Endodermal cell (in vitro differentiated cells): ENCODE measurements around the gene ARHGEF39. TPM values are rescaled to one million over a fixed set of nuclear protein-coding genes. Genes with fewer than 3 reads are reported as not detected.
A peak's percentile ranks its signal among the peaks of the same experiment; 100 is the strongest.

ENCODE experiments used
- DNase-seq: peaks from one replicate; pipeline ENCODE4 v3.0.0-alpha.2; 2017
- H3K27ac ChIP-seq: 2 replicates; pipeline ENCODE4 v1.5.1; 2013; ENCODE audit warnings: mild to moderate bottlenecking, low read depth, low read length, moderate library complexity
- H3K27me3 ChIP-seq: 2 replicates; pipeline ENCODE4 v1.6.1; 2013; ENCODE audit warnings: mild to moderate bottlenecking, low read length, moderate library complexity; ENCODE audit not compliant: insufficient read depth, control insufficient read depth, poor library complexity, severe bottlenecking
- H3K36me3 ChIP-seq: 2 replicates; pipeline ENCODE4 v1.7.0; 2013; ENCODE audit warnings: mild to moderate bottlenecking, low read length, moderate library complexity; ENCODE audit not compliant: control insufficient read depth, insufficient read depth
- H3K4me1 ChIP-seq: one replicate; pipeline ENCODE4 v1.7.0; 2013; ENCODE audit warnings: low read length; ENCODE audit not compliant: control insufficient read depth, insufficient read depth
- H3K4me3 ChIP-seq: 2 replicates; pipeline ENCODE4 v1.5.1; 2013; ENCODE audit warnings: mild to moderate bottlenecking, low read length, moderate library complexity
- H3K9ac ChIP-seq: 2 replicates; pipeline ENCODE4 v1.6.1; 2013; ENCODE audit warnings: mild to moderate bottlenecking, low read length, moderate library complexity; ENCODE audit not compliant: poor library complexity, severe bottlenecking; ENCODE audit errors: extremely low read depth
- H3K9me3 ChIP-seq: 2 replicates; pipeline ENCODE4 v1.6.1; 2013; ENCODE audit warnings: mild to moderate bottlenecking, low read length, moderate library complexity; ENCODE audit not compliant: control insufficient read depth
- H3K27ac Mint-ChIP-seq: 2 replicates; pipeline ENCODE4 v1.8.0; 2020; ENCODE audit warnings: mixed read lengths
- H3K27me3 Mint-ChIP-seq: 2 replicates; pipeline ENCODE4 v1.8.0; 2021; ENCODE audit warnings: mild to moderate bottlenecking, mixed read lengths; ENCODE audit not compliant: insufficient read depth
- H3K36me3 Mint-ChIP-seq: 2 replicates; pipeline ENCODE4 v1.8.0; 2020; ENCODE audit warnings: low read depth, mixed read lengths
- H3K4me1 Mint-ChIP-seq: 2 replicates; pipeline ENCODE4 v1.8.0; 2020; ENCODE audit warnings: mixed read lengths
- H3K4me3 Mint-ChIP-seq: 2 replicates; pipeline ENCODE4 v1.8.0; 2020; ENCODE audit warnings: mild to moderate bottlenecking, moderate library complexity, mixed read lengths
- H3K9me3 Mint-ChIP-seq: 2 replicates; pipeline ENCODE4 v1.8.0; 2020; ENCODE audit warnings: mild to moderate bottlenecking, mixed read lengths
- WGBS, 2 experiments: methylation state at CpG; one replicate each; pipeline versions ENCODE4 v1.1.5 to v1.1.7; 2013; ENCODE audit warnings: missing lambda C conversion rate in 2 of 2, mixed read lengths in 1 of 2; ENCODE audit not compliant: insufficient coverage in 1 of 2, insufficient read length in 1 of 2; 5-methylcytosine and 5-hydroxymethylcytosine counted together
- total RNA-seq, 2 donors: library from RNA; stranded (reverse); fragmentation: NEBNext Ultra II Directional in 1 of 2; extraction: Animal tissue kit (Norgen Biotek cat#: 25700) in 1 of 2; gene quantifications; 2 replicates in 1 of 2; 3 replicates in 1 of 2; pipeline ENCODE4 v1.2.1, GENCODE V29; 2021
- TF ChIP-seq, protein P1 (sequence below): fragments of 200-600 bp; sonication (generic); conservative IDR thresholded peaks from 2 replicates; pipeline ENCODE4 v1.5.0; 2021; ENCODE audit warnings: antibody characterized with exemption, mild to moderate bottlenecking

The ARHGEF39 gene
- total RNA-seq, 2 donors from 2014 or later = 22.1 to 36.4 TPM

DNA sequence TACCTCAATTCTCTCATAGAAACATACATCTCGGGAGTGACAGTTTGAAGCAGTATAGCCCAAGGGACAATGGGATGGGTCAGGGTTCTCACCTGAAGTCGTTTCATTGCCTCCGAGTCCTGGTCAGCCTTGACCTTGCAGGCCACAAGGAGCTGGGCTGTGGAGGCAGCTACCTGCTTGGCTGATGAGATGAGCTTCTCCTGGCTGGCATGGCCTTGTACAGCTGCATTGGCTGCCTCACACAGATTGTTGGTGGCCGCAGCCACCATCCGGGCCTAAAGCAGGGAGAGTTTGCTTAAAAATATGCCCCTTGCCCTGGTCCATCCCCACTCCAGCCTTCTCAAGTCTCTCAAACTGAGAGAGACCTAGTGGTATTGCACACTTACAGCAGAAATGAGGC is 33.2 kb upstream of the ARHGEF39 start:
- Histone ChIP-seq H3K4me3 (no peak overlapping the region), H3K4me1 (no peaks in the 10 kb centered on the region), H3K9ac (no peak overlapping the region), H3K36me3 (peaks cover 75% of the 10 kb centered on the region), H3K9me3 (no peaks in the 10 kb centered on the region), H3K27me3 (no peaks in the 10 kb centered on the region), H3K27ac (no peak overlapping the region)
- no peak for DNase-seq
- TF ChIP-seq, protein P1, sequence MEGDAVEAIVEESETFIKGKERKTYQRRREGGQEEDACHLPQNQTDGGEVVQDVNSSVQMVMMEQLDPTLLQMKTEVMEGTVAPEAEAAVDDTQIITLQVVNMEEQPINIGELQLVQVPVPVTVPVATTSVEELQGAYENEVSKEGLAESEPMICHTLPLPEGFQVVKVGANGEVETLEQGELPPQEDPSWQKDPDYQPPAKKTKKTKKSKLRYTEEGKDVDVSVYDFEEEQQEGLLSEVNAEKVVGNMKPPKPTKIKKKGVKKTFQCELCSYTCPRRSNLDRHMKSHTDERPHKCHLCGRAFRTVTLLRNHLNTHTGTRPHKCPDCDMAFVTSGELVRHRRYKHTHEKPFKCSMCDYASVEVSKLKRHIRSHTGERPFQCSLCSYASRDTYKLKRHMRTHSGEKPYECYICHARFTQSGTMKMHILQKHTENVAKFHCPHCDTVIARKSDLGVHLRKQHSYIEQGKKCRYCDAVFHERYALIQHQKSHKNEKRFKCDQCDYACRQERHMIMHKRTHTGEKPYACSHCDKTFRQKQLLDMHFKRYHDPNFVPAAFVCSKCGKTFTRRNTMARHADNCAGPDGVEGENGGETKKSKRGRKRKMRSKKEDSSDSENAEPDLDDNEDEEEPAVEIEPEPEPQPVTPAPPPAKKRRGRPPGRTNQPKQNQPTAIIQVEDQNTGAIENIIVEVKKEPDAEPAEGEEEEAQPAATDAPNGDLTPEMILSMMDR = no peak
- Mint-ChIP-seq H3K36me3 (peaks cover 32% of the 10 kb centered on the region), H3K4me1 (peaks cover 2% of the 10 kb centered on the region), H3K4me3 (no peak overlapping the region), H3K9me3 (no peaks in the 10 kb centered on the region), H3K27me3 (no peaks in the 10 kb centered on the region), H3K27ac (no peak overlapping the region)
- 90% methylated on average over 5 of the region's 5 CpGs for WGBS, 2 experiments

- Mint-ChIP-seq H3K4me3 (no peak overlapping the region), H3K4me1 (peaks cover 2% of the 10 kb centered on the region), H3K9me3 (no peaks in the 10 kb centered on the region), H3K27ac (no peak overlapping the region), H3K27me3 (no peaks in the 10 kb centered on the region), H3K36me3 (peaks cover 25% of the 10 kb centered on the region)
- WGBS, 2 experiments = 93 to 98% methylated on average over 10 to 14 of the region's 14 CpGs
- DNase-seq = no peak
- TF ChIP-seq, protein P1 = no peak
- H3K9ac ChIP-seq = no peak overlapping the region
- no peaks in the 10 kb centered on the region for H3K4me1 ChIP-seq
- H3K36me3 ChIP-seq = peaks cover 68% of the 10 kb centered on the region
- H3K9me3 ChIP-seq = no peaks in the 10 kb centered on the region
- no peak overlapping the region for H3K27ac ChIP-seq
- H3K4me3 ChIP-seq = no peak overlapping the region
- no peaks in the 10 kb centered on the region for H3K27me3 ChIP-seq
Measured at GRCh38 chr9:35697486-35697885, 32.5 kb upstream of the ARHGEF39 start.

- no peak overlapping the region for H3K9ac ChIP-seq
- H3K27ac ChIP-seq = no peak overlapping the region
- no peaks in the 10 kb centered on the region for H3K4me1 ChIP-seq
- peak; percentile 92 for DNase-seq
- H3K27me3 ChIP-seq = no peaks in the 10 kb centered on the region
- peaks cover 62% of the 10 kb centered on the region for H3K36me3 ChIP-seq
- Mint-ChIP-seq H3K27me3 (no peaks in the 10 kb centered on the region), H3K9me3 (no peaks in the 10 kb centered on the region), H3K4me3 (no peak overlapping the region), H3K36me3 (peaks cover 24% of the 10 kb centered on the region), H3K27ac (no peak overlapping the region), H3K4me1 (peaks cover 5% of the 10 kb centered on the region)
- H3K4me3 ChIP-seq = no peak overlapping the region
- H3K9me3 ChIP-seq = no peaks in the 10 kb centered on the region
- TF ChIP-seq, protein P1 = peak; percentile 95
- WGBS, 2 experiments = 59 to 100% methylated on average over 1 to 9 of the region's 9 CpGs
Measured at GRCh38 chr9:35696520-35697215, 31.7 kb upstream of the ARHGEF39 start.
